ENCODE measurements around the gene GOLGA6A. TPM values are rescaled to one million over a fixed set of nuclear protein-coding genes. Genes with fewer than 3 reads are reported as not detected.
"Not testable (repeated sequence)": the region's sequence is repeated elsewhere in the genome, so short reads cannot be mapped to it uniquely, and the experiment has no call there.

Gene GOLGA6A
- total RNA-seq, 1 donor from 2014 or later: 0.05 TPM

GRCh38 chr15:74099963-74100733 lies 17.8 kb upstream of the GOLGA6A start:
- peak; percentile 68 for DNase-seq (ENCODE audit: low read depth)

GRCh38 chr15:74096753-74097474 lies 14.6 kb upstream of the GOLGA6A start:
- not testable (repeated sequence) for DNase-seq (ENCODE audit: low read depth)

GRCh38 chr15:74095610-74096009 lies 13.3 kb upstream of the GOLGA6A start:
- DNase-seq (ENCODE audit: low read depth): not testable (repeated sequence)

GRCh38 chr15:74094567-74094966 lies 12.2 kb upstream of the GOLGA6A start:
- not testable (repeated sequence) for DNase-seq (ENCODE audit: low read depth)

- DNase-seq (ENCODE audit: low read depth): not testable (repeated sequence)
These were observed 6.6 kb downstream of the GOLGA6A start for GRCh38 chr15:74075781-74076180.

GRCh38 chr15:74072614-74073337 lies 9.6 kb downstream of the GOLGA6A start:
- DNase-seq (ENCODE audit: low read depth): not testable (repeated sequence)

- DNase-seq (ENCODE audit: low read depth): not testable (repeated sequence)
These were observed 10.2 kb downstream of the GOLGA6A start for GRCh38 chr15:74072132-74072531.

- DNase-seq (ENCODE audit: low read depth): not testable (repeated sequence)
These were observed 10.7 kb downstream of the GOLGA6A start for GRCh38 chr15:74071645-74072044.

GRCh38 chr15:74065684-74066411 lies 16.5 kb downstream of the GOLGA6A start:
- DNase-seq (ENCODE audit: low read depth): not testable (repeated sequence)

- not testable (repeated sequence) for DNase-seq (ENCODE audit: low read depth)
These were observed 17.5 kb downstream of the GOLGA6A start for GRCh38 chr15:74064822-74065221.

- DNase-seq (ENCODE audit: low read depth): not testable (repeated sequence)
These were observed 18.2 kb downstream of the GOLGA6A start for GRCh38 chr15:74064183-74064582.

GRCh38 chr15:74063425-74064146 lies 18.8 kb downstream of the GOLGA6A start:
- DNase-seq (ENCODE audit: low read depth): not testable (repeated sequence)

GRCh38 chr15:74062671-74063070 lies 19.7 kb downstream of the GOLGA6A start:
- DNase-seq (ENCODE audit: low read depth): no peak

GRCh38 chr15:74062236-74062635 lies 20.1 kb downstream of the GOLGA6A start:
- no peak for DNase-seq (ENCODE audit: low read depth)

GRCh38 chr15:74060251-74060650 lies 22.1 kb downstream of the GOLGA6A start:
- no peak for DNase-seq (ENCODE audit: low read depth)

- DNase-seq (ENCODE audit: low read depth): not testable (repeated sequence)
These were observed 23.1 kb downstream of the GOLGA6A start for GRCh38 chr15:74059050-74059833.

- not testable (repeated sequence) for DNase-seq (ENCODE audit: low read depth)
These were observed 26.0 kb downstream of the GOLGA6A start for GRCh38 chr15:74056330-74056729.

- DNase-seq (ENCODE audit: low read depth): no peak
These were observed 26.5 kb downstream of the GOLGA6A start for GRCh38 chr15:74055804-74056203.

GRCh38 chr15:74053941-74054529 lies 28.3 kb downstream of the GOLGA6A start:
- peak; percentile 31 for DNase-seq (ENCODE audit: low read depth)

- DNase-seq (ENCODE audit: low read depth): no peak
These were observed 28.8 kb downstream of the GOLGA6A start for GRCh38 chr15:74053517-74053916.
